HEK293 (cell line): ENCODE results near the gene MEG3.
"Not testable (repeated sequence)": the region's sequence is repeated elsewhere in the genome, so short reads cannot be mapped to it uniquely, and the experiment has no call there.

Experiments
- CTCF ChIA-PET: fragments of 350-600 bp; formaldehyde crosslinking; extraction: SDS; loops from one replicate; lab custom pipeline; 2021; ENCODE audit warnings: antibody characterized with exemption; lab: Yijun Ruan, JAX
- POLR2A ChIA-PET: fragments of 300-600 bp; formaldehyde crosslinking; extraction: SDS; loops from one replicate; lab custom pipeline; 2020; ENCODE audit warnings: antibody characterized with exemption, inconsistent platforms; lab: Yijun Ruan, JAX
- H3K27ac ChIP-seq: fragments of 200-500 bp; sonication (Bioruptor generic); 2 replicates; pipeline ENCODE4 v1.5.1; 2014; ENCODE audit warnings: low read depth, low read length, control low read depth, inconsistent platforms; ENCODE audit errors: extremely low read depth
- H3K36me3 ChIP-seq, 2 experiments: fragments of 200-500 bp in 1 of 2; sonication (Bioruptor generic) in 1 of 2; 1 replicate in 1 of 2; 2 replicates in 1 of 2; pipeline ENCODE4 v1.5.1; 2014 to 2017; ENCODE audit warnings: inconsistent platforms in 2 of 2, low read length in 2 of 2; ENCODE audit not compliant: control insufficient read depth in 2 of 2, insufficient read depth in 1 of 2
- H3K4me1 ChIP-seq: fragments of 200-500 bp; sonication (Bioruptor generic); 2 replicates; pipeline ENCODE4 v1.5.1; 2014; ENCODE audit warnings: mild to moderate bottlenecking, low read length, inconsistent platforms; ENCODE audit not compliant: control insufficient read depth, insufficient read depth
- H3K4me3 ChIP-seq: 2 replicates; pipeline ENCODE4 v1.5.1; 2011; ENCODE audit warnings: low read depth, mild to moderate bottlenecking, control low read depth, low read length, moderate library complexity
- H3K9me3 ChIP-seq: fragments of 200-500 bp; sonication (Bioruptor generic); 2 replicates; pipeline ENCODE4 v1.5.1; 2014; ENCODE audit warnings: low read depth, low read length, inconsistent platforms; ENCODE audit not compliant: control insufficient read depth, insufficient read depth
- CTCF ChIP-seq: fragments of 450-650 bp; formaldehyde crosslinking; IDR thresholded peaks from 2 replicates; pipeline ENCODE4 v1.5.1; 2016; ENCODE audit warnings: missing biosample characterization, missing genetic modification characterization
- HOXA7 ChIP-seq: sonication (generic); formaldehyde crosslinking; IDR thresholded peaks from 2 replicates; pipeline ENCODE4 v1.8.1; 2022; ENCODE audit warnings: missing genetic modification reagents, borderline replicate concordance
- PRDM1 ChIP-seq: fragments of 450-650 bp; formaldehyde crosslinking; IDR thresholded peaks from 2 replicates; pipeline ENCODE4; 2016; ENCODE audit warnings: missing biosample characterization, missing genetic modification characterization
- RBAK ChIP-seq: fragments of 450-650 bp; formaldehyde crosslinking; IDR thresholded peaks from 2 replicates; pipeline ENCODE4 v1.5.1; 2016; ENCODE audit warnings: missing biosample characterization, missing genetic modification characterization
- SCRT1 ChIP-seq: fragments of 450-650 bp; formaldehyde crosslinking; IDR thresholded peaks from 2 replicates; pipeline ENCODE4 v1.5.1; 2016; ENCODE audit warnings: missing biosample characterization, missing genetic modification characterization, borderline replicate concordance
- SCRT2 ChIP-seq: fragments of 450-650 bp; formaldehyde crosslinking; IDR thresholded peaks from 2 replicates; pipeline ENCODE4 v1.5.1; 2016; ENCODE audit warnings: missing biosample characterization, missing genetic modification characterization
- ZBTB6 ChIP-seq: fragments of 450-650 bp; formaldehyde crosslinking; IDR thresholded peaks from 2 replicates; pipeline ENCODE4 v1.5.1; 2017; ENCODE audit warnings: missing biosample characterization, missing genetic modification characterization
- ZFP3 ChIP-seq: fragments of 450-650 bp; formaldehyde crosslinking; IDR thresholded peaks from 2 replicates; pipeline ENCODE4 v1.5.1; 2016; ENCODE audit warnings: low read depth, missing biosample characterization, missing genetic modification characterization
- ZNF10 ChIP-seq: fragments of 450-650 bp; formaldehyde crosslinking; IDR thresholded peaks from 2 replicates; pipeline ENCODE4 v1.5.1; 2017; ENCODE audit warnings: missing biosample characterization, missing genetic modification characterization
- ZNF148 ChIP-seq: fragments of 450-650 bp; formaldehyde crosslinking; IDR thresholded peaks from 2 replicates; pipeline ENCODE4 v1.5.0; 2017; ENCODE audit warnings: missing biosample characterization, missing genetic modification characterization, borderline replicate concordance
- ZNF623 ChIP-seq: fragments of 450-650 bp; formaldehyde crosslinking; IDR thresholded peaks from 2 replicates; pipeline ENCODE4 v1.5.1; 2016; ENCODE audit warnings: missing biosample characterization, missing genetic modification characterization
- ZNF654 ChIP-seq: fragments of 450-650 bp; formaldehyde crosslinking; IDR thresholded peaks from 2 replicates; pipeline ENCODE4 v1.5.1; 2016; ENCODE audit warnings: low read depth, missing biosample characterization, missing genetic modification characterization
- ZNF747 ChIP-seq: fragments of 450-650 bp; formaldehyde crosslinking; IDR thresholded peaks from 2 replicates; pipeline ENCODE4 v1.5.1; 2016; ENCODE audit warnings: missing biosample characterization, missing genetic modification characterization
- ZSCAN4 ChIP-seq: fragments of 450-650 bp; formaldehyde crosslinking; IDR thresholded peaks from 2 replicates; pipeline ENCODE4 v1.5.1; 2017; ENCODE audit warnings: missing biosample characterization, missing genetic modification characterization

MEG3 gene

GRCh38 chr14:100791995-100792394 lies 33.9 kb upstream of the MEG3 start (continued):
- TF ChIP-seq ZFP3 (tag by site-specific recombination), result no peak
- no peak for TF ChIP-seq ZNF623 (tag by site-specific recombination)
- no peak for TF ChIP-seq ZNF10 (tag by site-specific recombination)

- Histone ChIP-seq H3K27ac (no peak overlapping the region), H3K9me3 (no peaks in the 10 kb centered on the region), H3K4me1 (no peaks in the 10 kb centered on the region), H3K4me3 (no peak overlapping the region), H3K36me3 (no peaks in the 10 kb centered on the region)
- POLR2A ChIA-PET, result no interaction called here
- CTCF ChIA-PET, result no interaction called here
- TF ChIP-seq ZSCAN4 (tag by site-specific recombination), result no peak
- no peak for TF ChIP-seq CTCF (tag by site-specific recombination)
- TF ChIP-seq ZNF747 (tag by site-specific recombination), result no peak
- TF ChIP-seq PRDM1 (tag by site-specific recombination), result no peak
- TF ChIP-seq ZNF654 (tag by site-specific recombination), result no peak
Measured at GRCh38 chr14:100796946-100797345, 29.0 kb upstream of the MEG3 start.

- ChIA-PET POLR2A (no interaction called here), CTCF (interaction anchor here (0.7 kb wide), 1 partner anchor 385 kb away, joined by 3 read pairs; no protein-coding TSS in a partner anchor)
Measured at GRCh38 chr14:100800041-100800440, 25.9 kb upstream of the MEG3 start.

GRCh38 chr14:100801433-100801832 lies 24.5 kb upstream of the MEG3 start:
- H3K4me1 ChIP-seq, H3K36me3 ChIP-seq, H3K27ac ChIP-seq, CTCF ChIA-PET, H3K9me3 ChIP-seq, H3K4me3 ChIP-seq: not testable (repeated sequence)
- POLR2A ChIA-PET, result interaction anchor here (0.9 kb wide), 1 partner anchor 108 kb away, joined by 3 read pairs; no protein-coding TSS in a partner anchor

More at GRCh38 chr14:100800041-100800440, 25.9 kb upstream of the MEG3 start:
- H3K27ac ChIP-seq, result no peak overlapping the region
- no peaks in the 10 kb centered on the region for H3K36me3 ChIP-seq
- no peak for TF ChIP-seq ZNF148 (tag by site-specific recombination)
- TF ChIP-seq PRDM1 (tag by site-specific recombination), result no peak
- H3K4me3 ChIP-seq, result no peak overlapping the region
- no peaks in the 10 kb centered on the region for H3K4me1 ChIP-seq
- H3K9me3 ChIP-seq, result no peaks in the 10 kb centered on the region

GRCh38 chr14:100802179-100802578 lies 23.7 kb upstream of the MEG3 start:
- no peaks in the 10 kb centered on the region for H3K9me3 ChIP-seq
- ChIA-PET CTCF (interaction anchor here (0.6 kb wide), 1 partner anchor 204 kb away, joined by 3 read pairs; no protein-coding TSS in a partner anchor), POLR2A (no interaction called here)
- TF ChIP-seq SCRT1 (tag by site-specific recombination), result peak; percentile 66; the same call in 1 of the 2 replicates
- TF ChIP-seq RBAK (tag by site-specific recombination), result no peak
- TF ChIP-seq ZBTB6 (tag by site-specific recombination), result no peak
- TF ChIP-seq HOXA7 (CRISPR knock-in tag), result no peak
- peak; percentile 89 for TF ChIP-seq SCRT2 (tag by site-specific recombination)
- no peak overlapping the region for H3K27ac ChIP-seq
- H3K4me3 ChIP-seq, result no peak overlapping the region
- no peaks in the 10 kb centered on the region for H3K4me1 ChIP-seq
- H3K36me3 ChIP-seq, result no peaks in the 10 kb centered on the region
